ENCODE measurements around the gene RRP1B. TPM values are rescaled to one million over a fixed set of nuclear protein-coding genes. Genes with fewer than 3 reads are reported as not detected.

RRP1B gene
- total and polyA plus RNA-seq, 2 of the 13 experiments (the other 11 are each of a cell fraction or from before 2014, with no cell fraction given): 16.3 to 46.2 TPM

- TF ChIP-seq MAZ (IDR thresholded peaks at IDR 0.05; ENCODE audit: borderline replicate concordance, low read depth, low read length): 0 out of 2 replicates have a peak, but pooled peaks have one; percentile 19
- peak; percentile 35; the same call in 1 of the 2 replicates for TF ChIP-seq MAZ (CRISPR knock-in tag; IDR thresholded peaks at IDR 0.05; ENCODE audit: low read depth)
- peak; percentile 28; the same call in 1 of the 2 replicates for TF ChIP-seq FOXA3 (CRISPR knock-in tag; IDR thresholded peaks at IDR 0.05)
- TF ChIP-seq HMG20B (CRISPR knock-in tag; conservative IDR thresholded peaks at IDR 0.05): no peak
- peak; percentile 16 for TF ChIP-seq SIX4 (CRISPR knock-in tag; IDR thresholded peaks at IDR 0.05)
- peak; percentile 32; the same call in 1 of the 2 replicates for TF ChIP-seq ZSCAN31 (CRISPR knock-in tag; IDR thresholded peaks at IDR 0.05; ENCODE audit: low read depth)
- peak; percentile 21; the same call in 1 of the 2 replicates for TF ChIP-seq ISL2 (CRISPR knock-in tag; IDR thresholded peaks at IDR 0.05)
- TF ChIP-seq BCL6 (CRISPR knock-in tag; IDR thresholded peaks at IDR 0.05): peak; percentile 40; the same call in 1 of the 2 replicates
- peak; percentile 57 for TF ChIP-seq XRCC5 (optimal IDR thresholded peaks at IDR 0.05; ENCODE audit: low read length)
- TF ChIP-seq YEATS4 (CRISPR knock-in tag; IDR thresholded peaks at IDR 0.05; ENCODE audit: borderline replicate concordance): peak; percentile 88
- TF ChIP-seq NR2F6 (IDR thresholded peaks at IDR 0.05): no peak
- TF ChIP-seq NR2F6 (CRISPR knock-in tag; IDR thresholded peaks at IDR 0.05): peak; percentile 14; the same call in 1 of the 2 replicates
- TF ChIP-seq, protein P1, sequence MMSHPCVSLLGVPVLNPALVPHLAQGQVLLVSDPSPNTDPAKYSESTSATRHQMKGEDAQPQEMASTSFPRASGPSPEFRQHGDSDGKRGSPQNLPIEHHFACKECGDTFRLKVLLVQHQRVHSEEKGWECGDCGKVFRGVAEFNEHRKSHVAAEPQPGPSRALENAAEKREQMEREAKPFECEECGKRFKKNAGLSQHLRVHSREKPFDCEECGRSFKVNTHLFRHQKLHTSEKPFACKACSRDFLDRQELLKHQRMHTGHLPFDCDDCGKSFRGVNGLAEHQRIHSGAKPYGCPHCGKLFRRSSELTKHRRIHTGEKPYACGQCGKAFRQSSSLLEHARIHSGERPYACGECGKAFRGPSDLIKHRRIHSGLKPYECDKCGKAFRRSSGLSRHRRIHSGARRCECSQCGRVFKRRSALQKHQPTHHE (CRISPR knock-in tag; IDR thresholded peaks at IDR 0.05; ENCODE audit: borderline replicate concordance): peak; percentile 49; the same call in 1 of the 2 replicates
- TF ChIP-seq ZNF362 (CRISPR knock-in tag; IDR thresholded peaks at IDR 0.05; ENCODE audit: borderline replicate concordance): no peak
- peak; percentile 43; the same call in 1 of the 2 replicates for TF ChIP-seq ZFX (CRISPR knock-in tag; IDR thresholded peaks at IDR 0.05; ENCODE audit: low read depth)
- TF ChIP-seq SNAI1 (CRISPR knock-in tag; IDR thresholded peaks at IDR 0.05; ENCODE audit: borderline replicate concordance): 0 out of 2 replicates have a peak, but pooled peaks have one; percentile 2
- TF ChIP-seq ZNF784 (CRISPR knock-in tag; IDR thresholded peaks at IDR 0.05; ENCODE audit: borderline replicate concordance): peak; percentile 55; the same call in 1 of the 2 replicates
- TF ChIP-seq CBFB (CRISPR knock-in tag; IDR thresholded peaks at IDR 0.05): peak; percentile 61; the same call in 1 of the 2 replicates
- peak; percentile 67 for TF ChIP-seq CREB1 (IDR thresholded peaks at IDR 0.05)
- TF ChIP-seq CREB1 (CRISPR knock-in tag; IDR thresholded peaks at IDR 0.05): no peak
- TF ChIP-seq STAG1 (CRISPR knock-in tag; IDR thresholded peaks at IDR 0.05): peak; percentile 28
- TF ChIP-seq AKAP8 (CRISPR knock-in tag; IDR thresholded peaks at IDR 0.05): 0 out of 2 replicates have a peak, but pooled peaks have one; percentile 77
- no peak for TF ChIP-seq IRF1 (CRISPR knock-in tag; IDR thresholded peaks at IDR 0.05; ENCODE audit: low read depth)
- 0 out of 2 replicates have a peak, but pooled peaks have one; percentile 18 for TF ChIP-seq ZNF768 (CRISPR knock-in tag; IDR thresholded peaks at IDR 0.05)
- TF ChIP-seq SP4 (CRISPR knock-in tag; IDR thresholded peaks at IDR 0.05): peak; percentile 85
- TF ChIP-seq TOPORS (CRISPR knock-in tag; IDR thresholded peaks at IDR 0.05): peak; percentile 75; the same call in 1 of the 2 replicates
These were observed 59.8 kb downstream of the RRP1B start, which contains the start of gene PDXK (continued) for GRCh38 chr21:43718872-43719747.
